NCI-H526 (cell line): Measurements from ENCODE around the gene CCT5.
"Not testable (repeated sequence)": the region's sequence is repeated elsewhere in the genome, so short reads cannot be mapped to it uniquely, and the experiment has no call there.

ENCODE experiments used
- DNase-seq, 2 experiments: peaks; one replicate each; lab custom pipeline; 2025; lab: John Stamatoyannopoulos, UW

CCT5 gene

DNA sequence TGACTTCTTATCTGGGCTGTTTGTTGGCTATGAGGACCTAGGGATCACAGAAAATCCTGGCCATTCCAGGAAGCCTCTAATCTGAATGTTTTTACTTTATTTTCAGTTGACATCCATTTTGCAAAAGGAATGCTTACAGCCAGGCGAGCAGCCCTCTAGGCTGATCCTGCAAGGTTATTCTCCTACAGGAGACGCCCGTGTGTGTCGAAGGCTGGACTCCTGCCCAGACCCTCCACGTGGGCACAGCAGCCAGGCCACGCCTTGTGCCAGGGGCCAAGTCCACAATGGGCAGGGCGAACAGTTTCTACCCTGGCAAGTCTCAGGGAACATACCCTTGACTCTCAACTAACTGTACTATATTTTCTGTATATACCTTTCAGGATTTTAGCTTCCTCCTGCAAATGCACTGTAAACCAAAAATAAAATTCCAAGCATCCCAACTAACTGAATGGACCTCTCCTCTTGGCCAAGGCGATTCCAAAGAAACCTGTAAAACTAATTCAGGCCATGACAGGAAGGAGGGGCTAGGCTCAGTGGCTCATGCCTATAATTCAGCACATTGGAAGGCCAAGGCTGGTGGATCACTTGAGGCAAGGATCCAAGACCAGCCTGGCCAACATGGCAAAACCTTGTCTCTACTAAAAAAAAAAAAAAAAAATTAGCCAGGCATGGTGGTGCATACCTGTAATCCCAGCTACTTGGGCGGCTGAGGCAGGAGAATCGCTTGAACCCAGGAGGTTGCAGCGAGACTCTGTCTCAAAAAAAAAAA lies 51.9 kb downstream of the CCT5 start:
- DNase-seq, result no peak

DNA sequence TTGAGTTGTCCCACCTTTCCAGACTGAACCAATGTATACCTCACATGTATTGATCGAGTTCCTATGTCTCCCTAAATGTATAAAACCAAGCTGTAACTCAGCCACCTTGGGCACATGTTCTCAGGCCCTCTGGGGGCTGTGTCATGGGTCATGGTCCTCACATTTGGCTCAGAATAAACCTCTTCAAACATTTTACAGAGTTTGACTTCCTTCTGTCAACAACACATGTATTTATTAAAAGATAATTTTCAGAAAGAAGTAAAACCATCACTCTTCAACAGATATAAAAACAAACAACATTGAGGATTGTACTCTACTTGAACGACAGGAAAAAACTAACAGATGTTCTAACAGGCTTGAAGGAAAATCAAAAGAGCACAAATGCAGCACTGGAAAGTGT lies 53.1 kb downstream of the CCT5 start:
- no peak for DNase-seq

DNA sequence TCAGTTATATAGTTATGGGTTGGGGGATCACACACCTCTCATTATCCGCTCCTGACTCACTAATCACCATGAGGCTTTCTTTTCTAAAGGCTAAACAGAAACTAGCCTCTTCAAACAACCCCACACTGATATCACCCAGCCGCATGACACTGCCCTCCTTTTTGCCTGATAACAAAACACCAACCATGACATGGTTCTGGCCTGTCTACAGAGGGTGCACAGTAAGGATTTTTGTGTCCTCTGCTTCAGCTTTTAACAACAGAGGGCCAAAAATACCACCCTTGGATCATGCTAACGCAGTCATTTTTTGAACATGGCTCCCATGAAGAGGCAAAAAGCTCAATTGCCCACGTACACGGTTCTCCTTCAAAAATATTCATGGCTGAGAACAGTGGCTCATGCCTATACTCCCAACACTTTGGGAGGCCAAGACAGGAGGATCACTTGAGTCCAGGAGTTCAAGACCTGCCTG lies 53.7 kb downstream of the CCT5 start:
- no peak for DNase-seq

DNA sequence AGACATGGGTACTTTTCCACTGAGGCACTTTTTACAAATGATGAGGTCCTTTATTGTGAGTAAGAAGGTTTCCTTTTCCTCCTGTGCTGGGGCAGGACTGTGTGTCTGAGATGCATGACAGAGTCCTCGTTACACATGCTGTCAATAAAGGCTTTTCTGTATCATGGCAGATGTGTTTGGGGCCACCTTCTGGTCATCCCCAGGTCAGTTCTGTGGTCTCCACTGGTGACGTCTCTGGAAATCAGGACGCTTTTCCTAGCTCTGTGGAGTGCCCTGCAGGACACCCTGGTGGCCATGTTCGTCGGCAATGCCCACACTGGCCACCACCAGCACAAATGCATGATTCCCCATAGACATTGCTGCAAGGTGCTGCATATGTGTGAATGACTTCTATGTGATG lies 54.9 kb downstream of the CCT5 start:
- no peak for DNase-seq

DNA sequence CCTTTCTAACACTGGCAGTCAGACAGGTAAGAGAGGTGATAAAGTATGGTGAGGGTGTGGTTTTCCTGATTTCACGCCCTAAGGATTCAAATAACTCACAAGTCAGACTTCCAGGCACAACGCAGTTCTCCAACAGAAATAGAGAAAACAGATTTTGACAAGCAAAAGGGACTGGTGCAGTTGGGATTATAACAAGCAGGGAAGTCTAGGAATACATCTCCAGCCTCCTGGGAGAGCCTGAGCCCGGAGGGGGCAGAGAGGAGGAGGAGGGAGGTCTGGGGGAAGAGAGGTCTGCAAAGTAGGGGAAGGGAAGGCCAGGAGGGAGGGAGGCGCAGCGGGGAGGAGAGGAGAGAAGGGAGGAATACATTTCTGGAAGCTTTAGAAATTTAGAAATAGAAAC lies 56.0 kb downstream of the CCT5 start:
- no peak for DNase-seq

DNA sequence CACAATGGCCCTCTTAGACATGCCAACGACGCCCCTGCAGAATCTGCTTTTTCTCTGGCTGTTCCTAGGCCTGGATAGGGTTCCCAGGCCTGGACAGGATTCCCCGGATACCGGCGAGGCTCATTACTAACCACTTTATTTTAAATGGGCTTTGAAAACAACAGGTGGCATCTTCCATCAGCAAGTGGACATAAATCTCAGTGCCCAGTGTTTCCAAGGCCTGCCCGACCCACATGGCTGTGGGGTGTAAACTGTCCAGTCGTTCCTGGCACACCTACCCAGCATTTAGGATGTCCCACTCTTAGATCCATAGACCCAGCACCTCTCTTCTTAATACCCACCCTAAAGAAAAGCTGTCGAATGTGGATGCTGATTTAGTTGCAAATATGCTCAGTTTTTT lies 56.7 kb downstream of the CCT5 start:
- DNase-seq, result no peak

DNA sequence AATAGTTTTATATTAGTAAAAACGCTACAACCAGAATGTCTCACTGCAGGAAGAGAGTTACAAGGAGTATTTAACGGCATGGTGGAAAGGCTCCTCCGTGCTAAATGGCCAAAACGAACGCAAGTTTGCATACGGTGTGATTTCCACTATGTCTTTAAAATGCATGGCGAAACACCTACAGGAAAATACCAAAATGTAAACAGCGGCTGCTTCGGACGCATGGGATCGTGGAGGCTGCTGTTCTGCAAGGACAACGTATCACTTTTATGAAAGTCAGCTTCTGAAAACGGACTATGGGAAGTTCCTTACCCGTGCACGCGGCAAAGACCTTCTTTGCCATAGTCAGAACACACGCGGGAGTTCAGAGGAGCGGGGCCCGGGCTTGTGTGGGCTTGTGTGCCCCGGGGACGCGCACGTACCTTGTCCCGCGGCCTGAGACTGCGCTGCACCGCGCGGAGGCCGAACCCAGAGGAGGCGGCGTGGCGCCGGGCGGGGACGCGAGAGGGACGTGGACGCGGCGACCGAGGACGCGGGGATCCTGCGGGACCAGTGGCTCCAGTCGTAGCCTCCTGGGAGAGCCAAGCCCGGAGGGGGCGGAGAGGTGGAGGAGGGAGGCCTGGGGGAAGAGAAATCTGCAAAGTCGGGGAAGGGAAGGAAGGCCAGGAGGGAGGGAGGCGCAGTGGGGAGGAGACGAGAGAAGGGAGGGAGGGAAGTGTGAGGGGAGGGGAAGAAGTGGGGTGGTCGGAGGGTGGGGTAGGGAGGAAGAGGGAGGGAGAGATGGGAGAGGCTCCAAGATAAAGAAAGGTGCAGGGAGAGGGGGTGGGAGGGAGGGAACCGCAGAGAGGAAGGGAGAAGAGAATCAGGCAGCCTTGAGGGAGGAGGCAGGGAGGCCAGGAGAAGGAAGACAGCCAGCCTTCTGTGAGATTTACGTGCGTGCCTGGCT lies 57.4 kb downstream of the CCT5 start, which contains the start of gene CMBL:
Gene CMBL (minus strand): TSS at position 697 of the 943 bp plus-strand sequence. CDS start 17,140 bp downstream, outside the sequence.
- peak; percentile 44 to 82 for DNase-seq

DNA sequence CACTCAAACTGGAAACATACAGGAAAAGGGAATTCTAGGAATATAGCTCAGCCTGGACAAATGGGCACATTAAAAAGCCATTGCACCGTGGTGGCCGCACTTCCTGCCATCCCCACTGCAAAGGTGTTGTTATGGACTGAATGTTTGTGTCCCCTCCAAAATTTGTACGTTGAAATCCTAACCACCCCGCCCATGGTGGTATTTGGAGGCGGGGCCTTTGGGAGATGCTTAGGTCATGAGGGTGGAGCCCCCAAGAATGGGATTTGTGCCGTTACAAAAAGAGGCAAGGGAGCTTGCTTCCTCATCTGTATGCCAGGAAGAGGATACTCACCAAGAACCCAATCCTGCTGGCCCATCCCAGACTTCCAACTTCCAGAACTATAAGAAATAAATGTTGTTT lies 58.8 kb downstream of the CCT5 start:
- DNase-seq, result no peak

DNA sequence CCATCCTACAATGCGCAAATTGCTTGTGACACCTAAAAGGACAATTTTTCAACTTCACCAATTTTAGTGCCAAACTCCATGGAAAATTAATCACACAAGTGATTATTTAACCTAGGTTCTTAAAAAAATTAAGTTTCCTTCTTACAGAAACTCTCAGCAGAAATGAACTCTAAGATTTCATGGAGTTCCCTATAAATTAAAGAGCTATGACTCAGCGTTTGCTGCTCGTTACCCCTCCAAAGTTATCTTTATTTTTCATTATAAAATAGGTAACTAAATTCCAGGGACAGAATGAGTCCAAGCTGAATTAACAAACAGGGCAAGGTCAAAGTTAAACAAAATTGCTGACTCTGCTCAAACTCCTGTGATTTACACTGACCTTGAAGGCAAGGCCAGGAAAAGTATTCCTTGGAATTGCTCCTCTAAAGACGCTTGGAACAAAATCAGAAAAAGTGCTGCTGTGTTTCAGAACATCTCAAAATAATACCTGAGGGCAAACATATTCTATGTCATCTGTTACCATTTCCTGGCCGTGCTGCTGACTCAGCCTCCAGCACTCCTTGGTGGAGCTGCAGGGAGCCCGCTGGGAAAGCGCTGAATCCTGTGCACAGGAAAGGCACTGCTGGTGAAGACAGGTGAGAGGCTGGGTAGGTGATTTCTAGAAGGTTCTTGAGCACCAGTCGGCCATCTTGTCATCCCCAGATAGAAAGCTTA lies 60.1 kb downstream of the CCT5 start:
- DNase-seq, result no peak

DNA sequence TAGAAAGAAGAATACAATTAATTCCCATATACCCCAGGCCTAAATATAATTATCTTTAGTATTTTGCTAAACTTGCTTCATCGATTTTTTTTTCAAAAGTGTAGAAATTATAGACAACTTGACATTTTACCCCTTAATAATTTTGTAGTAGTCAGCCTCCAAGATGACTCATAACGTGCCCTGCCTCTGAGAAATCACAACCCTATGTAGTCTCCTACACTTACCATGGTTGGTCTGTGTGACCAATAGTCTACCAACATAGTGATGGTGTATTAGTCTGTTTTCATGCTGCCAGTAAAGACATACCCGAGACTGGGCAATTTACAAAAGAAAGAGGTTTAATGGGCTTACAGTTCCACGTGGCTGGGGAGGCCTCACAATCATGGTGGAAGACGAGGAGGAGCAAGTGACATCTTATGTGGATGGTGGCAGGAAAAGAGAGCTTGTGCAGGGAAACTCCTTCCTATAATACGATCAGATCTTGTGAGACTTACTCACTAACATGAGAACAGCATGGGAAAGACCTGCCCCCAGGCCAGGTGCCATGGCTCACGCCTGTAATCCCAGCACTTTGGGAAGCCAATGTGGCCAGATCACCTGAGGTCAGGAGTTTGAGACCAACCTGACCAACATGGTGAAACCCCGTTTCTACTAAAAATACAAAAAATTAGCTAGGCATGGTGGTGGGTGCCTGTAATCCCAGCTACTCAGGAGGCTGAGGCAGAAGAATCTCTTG lies 60.9 kb downstream of the CCT5 start:
- not testable (repeated sequence) for DNase-seq

DNA sequence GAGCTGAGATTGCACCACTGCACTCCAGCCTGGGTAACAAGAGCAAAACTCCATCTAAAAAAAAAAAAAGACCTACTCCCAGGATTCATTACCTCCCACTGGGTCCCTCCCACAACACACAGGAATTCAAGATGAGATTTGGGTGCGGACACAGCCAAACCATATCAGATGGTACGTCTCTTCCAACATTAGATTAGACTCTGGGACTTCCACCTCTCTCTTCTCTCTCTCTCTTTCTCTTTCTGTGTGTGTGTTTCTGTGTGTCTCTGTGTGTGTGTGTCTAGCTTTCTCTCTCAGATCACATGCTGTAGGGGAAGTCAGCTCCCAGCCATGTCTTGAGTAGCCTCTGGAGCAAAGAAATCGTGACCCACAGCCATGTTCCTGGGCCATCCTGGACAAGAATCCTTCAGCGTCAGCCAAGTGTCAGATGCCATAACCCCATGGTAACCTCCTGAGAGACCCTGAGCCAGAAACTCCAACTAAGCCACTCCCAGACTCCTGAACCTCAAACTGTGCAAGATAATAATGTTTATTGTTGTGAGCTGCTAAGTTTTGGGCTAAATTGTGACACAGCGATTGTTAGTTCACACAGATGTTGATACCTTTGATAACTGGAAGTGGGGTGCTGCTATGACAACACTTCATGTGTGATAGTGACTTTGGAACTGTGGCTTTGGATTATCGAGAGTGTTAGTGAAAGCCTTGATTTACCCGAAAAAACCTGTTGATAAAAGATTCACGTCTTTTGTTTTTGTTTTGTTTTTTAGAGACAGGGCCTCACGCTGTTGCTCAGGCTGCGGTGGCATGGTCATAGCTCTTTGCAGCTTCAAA lies 61.7 kb downstream of the CCT5 start:
- DNase-seq, result no peak

DNA sequence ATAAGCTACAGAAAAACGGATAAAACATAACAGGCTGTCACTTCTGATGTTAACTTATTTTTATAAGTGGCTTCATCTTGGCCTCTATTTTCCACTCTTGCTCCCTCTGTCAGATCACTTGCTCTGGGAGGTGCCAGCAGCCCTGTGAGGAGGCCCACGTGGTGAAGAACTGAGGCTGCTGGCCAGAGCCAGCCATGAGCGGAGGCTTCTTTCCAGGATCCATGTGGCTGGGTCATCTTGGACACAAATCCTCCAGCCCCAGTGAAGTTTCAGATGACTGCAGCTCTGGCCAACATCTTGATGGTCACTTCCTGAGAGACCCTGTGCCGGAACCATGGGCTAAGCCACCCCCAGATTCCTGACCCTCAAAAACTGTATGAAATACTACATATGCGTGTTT lies 65.1 kb downstream of the CCT5 start:
- DNase-seq, result no peak
